ENCODE data around the gene DDX41. TPM values are rescaled to one million over a fixed set of nuclear protein-coding genes. Genes with fewer than 3 reads are reported as not detected.

DDX41 gene
- total RNA-seq, 1 experiment from 2014 or later = 137 TPM

GRCh38 chr5:177494346-177495195 is 22.2 kb downstream of the DDX41 start:
- intact Hi-C loops (cut with micrococcal nuclease; ENCODE audit: unreplicated experiment) = no loop called here
- Mint-ChIP-seq H3K27ac (ENCODE audit: unreplicated experiment) (no peak overlapping the region), H3K36me3 (ENCODE audit: insufficient read depth, unreplicated experiment) (peaks cover 36% of the 10 kb centered on the region), H3K4me3 (ENCODE audit: unreplicated experiment) (no peak overlapping the region), H3K9me3 (ENCODE audit: unreplicated experiment) (no peaks in the 10 kb centered on the region), H3K27me3 (ENCODE audit: insufficient read depth, unreplicated experiment) (peaks cover 9% of the 10 kb centered on the region), H3K4me1 (ENCODE audit: low read depth, unreplicated experiment) (peaks cover 20% of the 10 kb centered on the region)
- DNase-seq = no peak
- Histone ChIP-seq H3K9me3 (no peaks in the 10 kb centered on the region), H3K36me3 (ENCODE audit: control insufficient read depth, insufficient read depth, low read length) (peaks cover 4% of the 10 kb centered on the region), H3K27me3 (replicated peaks; ENCODE audit: control insufficient read depth, insufficient read depth, low read length) (no peaks in the 10 kb centered on the region), H3K4me3 (ENCODE audit: low read depth, low read length) (no peak overlapping the region), H3K4me1 (peaks cover 29% of the 10 kb centered on the region)
- POLR2A ChIA-PET = no interaction called here
- TF ChIP-seq CTCF (IDR thresholded peaks at IDR 0.05; ENCODE audit: insufficient read depth in 1 of 2, low read depth in 1 of 2, low read length in 1 of 2, severe bottlenecking in 1 of 2, unreplicated experiment in 1 of 2) = no peak
- BruUV-seq (replicated peaks) = no TSS peak
- CTCF ChIA-PET = interaction anchor here (0.7 to 1.1 kb wide), 3 partner anchors 22 to 739 kb away, joined by 3 to 5 read pairs (median 3); no protein-coding TSS in a partner anchor

GRCh38 chr5:177493795-177494345 is 22.9 kb downstream of the DDX41 start:
- ChIA-PET CTCF (interaction anchor here (1.1 kb wide), 1 partner anchor 21 kb away, joined by 3 read pairs; no protein-coding TSS in a partner anchor), POLR2A (no interaction called here)
- Mint-ChIP-seq H3K36me3 (ENCODE audit: insufficient read depth, unreplicated experiment) (peaks cover 36% of the 10 kb centered on the region), H3K9me3 (ENCODE audit: unreplicated experiment) (no peaks in the 10 kb centered on the region), H3K4me1 (ENCODE audit: low read depth, unreplicated experiment) (peaks cover 19% of the 10 kb centered on the region), H3K27ac (ENCODE audit: unreplicated experiment) (no peak overlapping the region), H3K4me3 (ENCODE audit: unreplicated experiment) (no peak overlapping the region), H3K27me3 (ENCODE audit: insufficient read depth, unreplicated experiment) (peaks cover 7% of the 10 kb centered on the region)
- DNase-seq = no peak
- no peak for TF ChIP-seq CTCF (IDR thresholded peaks at IDR 0.05; ENCODE audit: insufficient read depth in 1 of 2, low read depth in 1 of 2, low read length in 1 of 2, severe bottlenecking in 1 of 2, unreplicated experiment in 1 of 2)
- intact Hi-C loops (cut with micrococcal nuclease; ENCODE audit: unreplicated experiment) = no loop called here
- peaks cover 29% of the 10 kb centered on the region for H3K4me1 ChIP-seq
- no peaks in the 10 kb centered on the region for H3K27me3 ChIP-seq (replicated peaks; ENCODE audit: control insufficient read depth, insufficient read depth, low read length)
- BruUV-seq (replicated peaks) = no TSS peak
- H3K9me3 ChIP-seq = no peaks in the 10 kb centered on the region
- peaks cover 4% of the 10 kb centered on the region for H3K36me3 ChIP-seq (ENCODE audit: control insufficient read depth, insufficient read depth, low read length)
- no peak overlapping the region for H3K4me3 ChIP-seq (ENCODE audit: low read depth, low read length)

GRCh38 chr5:177492841-177493240 is 23.9 kb downstream of the DDX41 start:
- H3K4me3 Mint-ChIP-seq (ENCODE audit: unreplicated experiment) = no peak overlapping the region
- H3K4me1 Mint-ChIP-seq (ENCODE audit: low read depth, unreplicated experiment) = peaks cover 9% of the 10 kb centered on the region
- H3K27ac Mint-ChIP-seq (ENCODE audit: unreplicated experiment) = no peak overlapping the region
- TF ChIP-seq CTCF (IDR thresholded peaks at IDR 0.05; ENCODE audit: insufficient read depth in 1 of 2, low read depth in 1 of 2, low read length in 1 of 2, severe bottlenecking in 1 of 2, unreplicated experiment in 1 of 2) = no peak
- no peaks in the 10 kb centered on the region for H3K9me3 Mint-ChIP-seq (ENCODE audit: unreplicated experiment)
- Histone ChIP-seq H3K9me3 (no peaks in the 10 kb centered on the region), H3K4me3 (ENCODE audit: low read depth, low read length) (no peak overlapping the region), H3K4me1 (peaks cover 24% of the 10 kb centered on the region), H3K27me3 (replicated peaks; ENCODE audit: control insufficient read depth, insufficient read depth, low read length) (no peaks in the 10 kb centered on the region), H3K36me3 (ENCODE audit: control insufficient read depth, insufficient read depth, low read length) (peaks cover 4% of the 10 kb centered on the region)
- peaks cover 36% of the 10 kb centered on the region for H3K36me3 Mint-ChIP-seq (ENCODE audit: insufficient read depth, unreplicated experiment)
- DNase-seq = no peak
- POLR2A ChIA-PET = no interaction called here
- BruUV-seq (replicated peaks) = no TSS peak
- intact Hi-C loops (cut with micrococcal nuclease; ENCODE audit: unreplicated experiment) = no loop called here
- CTCF ChIA-PET = interaction anchor here (0.6 kb wide), 1 partner anchor 56 kb away, joined by 4 read pairs; no protein-coding TSS in a partner anchor
- H3K27me3 Mint-ChIP-seq (ENCODE audit: insufficient read depth, unreplicated experiment) = no peaks in the 10 kb centered on the region

All from Caco-2 (cell line).